ENCODE measurements around the gene TCF25.

DNA sequence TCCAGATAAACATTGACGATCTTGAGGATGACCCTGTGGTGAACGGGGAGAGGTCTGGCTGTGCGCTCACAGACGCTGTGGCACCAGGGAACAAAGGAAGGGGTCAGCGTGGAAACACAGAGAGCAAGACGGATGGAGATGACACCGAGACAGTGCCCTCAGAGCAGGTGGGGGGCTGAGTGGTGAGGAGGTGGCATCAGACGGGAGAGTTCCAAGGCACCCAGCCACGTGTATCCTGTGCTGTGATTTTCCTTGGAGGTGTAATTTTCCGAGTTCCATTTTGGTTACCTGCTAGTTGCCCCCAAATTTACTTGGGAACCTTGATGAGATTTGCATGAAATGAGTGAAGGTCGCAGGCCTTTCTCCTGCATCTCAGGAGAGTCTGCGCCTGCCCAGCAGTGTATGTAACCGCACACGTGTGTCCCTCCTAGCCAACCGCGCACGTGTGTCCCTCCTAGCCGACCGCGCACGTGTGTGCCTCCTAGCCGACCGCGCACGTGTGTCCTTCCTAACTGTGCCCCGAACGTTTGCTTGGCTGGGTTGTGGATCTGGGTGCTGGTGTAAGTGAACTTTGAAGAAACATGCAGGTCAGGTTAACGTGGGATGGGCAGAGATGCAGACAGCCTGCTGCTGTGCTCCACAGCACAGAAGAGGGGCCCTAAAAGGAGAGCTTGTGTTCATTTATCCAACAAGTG lies 10.1 kb downstream of the TCF25 start:
- TF ChIP-seq, protein P1, sequence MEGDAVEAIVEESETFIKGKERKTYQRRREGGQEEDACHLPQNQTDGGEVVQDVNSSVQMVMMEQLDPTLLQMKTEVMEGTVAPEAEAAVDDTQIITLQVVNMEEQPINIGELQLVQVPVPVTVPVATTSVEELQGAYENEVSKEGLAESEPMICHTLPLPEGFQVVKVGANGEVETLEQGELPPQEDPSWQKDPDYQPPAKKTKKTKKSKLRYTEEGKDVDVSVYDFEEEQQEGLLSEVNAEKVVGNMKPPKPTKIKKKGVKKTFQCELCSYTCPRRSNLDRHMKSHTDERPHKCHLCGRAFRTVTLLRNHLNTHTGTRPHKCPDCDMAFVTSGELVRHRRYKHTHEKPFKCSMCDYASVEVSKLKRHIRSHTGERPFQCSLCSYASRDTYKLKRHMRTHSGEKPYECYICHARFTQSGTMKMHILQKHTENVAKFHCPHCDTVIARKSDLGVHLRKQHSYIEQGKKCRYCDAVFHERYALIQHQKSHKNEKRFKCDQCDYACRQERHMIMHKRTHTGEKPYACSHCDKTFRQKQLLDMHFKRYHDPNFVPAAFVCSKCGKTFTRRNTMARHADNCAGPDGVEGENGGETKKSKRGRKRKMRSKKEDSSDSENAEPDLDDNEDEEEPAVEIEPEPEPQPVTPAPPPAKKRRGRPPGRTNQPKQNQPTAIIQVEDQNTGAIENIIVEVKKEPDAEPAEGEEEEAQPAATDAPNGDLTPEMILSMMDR (IDR thresholded peaks at IDR 0.05), result no peak
- no peak for TF ChIP-seq POLR2AphosphoS5 (IDR thresholded peaks at IDR 0.05)
